GM12878 (cell line): ENCODE measurements around the gene COL23A1. TPM values are rescaled to one million over a fixed set of nuclear protein-coding genes. Genes with fewer than 3 reads are reported as not detected.

ENCODE experiments used
- ATAC-seq: fragments of 200-7000 bp; cut with Tn5 transposase; 3 replicates; pipeline ENCODE4 v1.9.1; 2020; ENCODE audit warnings: mild to moderate bottlenecking, moderate library complexity
- BruUV-seq: library from RNA; stranded (reverse); fragments of 400-500 nt; replicated peaks from 2 replicates; lab custom pipeline; 2021; lab: Mats Ljungman, UMichigan
- CTCF ChIA-PET: fragments of 300-600 bp; sonication (Branson Sonifier 250); formaldehyde crosslinking; extraction: SDS; loops from one replicate; lab custom pipeline; 2021; ENCODE audit warnings: inconsistent platforms; lab: Yijun Ruan, JAX
- POLR2A ChIA-PET: fragments of 350-600 bp; formaldehyde crosslinking; extraction: SDS; loops from one replicate; lab custom pipeline; 2021; ENCODE audit warnings: inconsistent platforms; lab: Charles Lee
- RAD21 ChIA-PET: fragments of 300-600 bp; sonication (Branson Sonifier 250); formaldehyde crosslinking; loops from one replicate; lab custom pipeline; 2023; ENCODE audit warnings: antibody characterized with exemption; ENCODE audit not compliant: unreplicated experiment; lab: Charles Lee
- SMC1A ChIA-PET: fragments of 300-600 bp; sonication (Branson Sonifier 250); formaldehyde crosslinking; loops from one replicate; lab custom pipeline; 2023; ENCODE audit not compliant: unreplicated experiment, uncharacterized antibody; lab: Charles Lee
- DNase-seq: peaks from one replicate; pipeline ENCODE4 v3.0.0-alpha.2; 2011; ENCODE audit warnings: low read depth, low spot score
- FAIRE-seq: peaks from 3 replicates; lab custom pipeline; 2011; peaks lifted over from hg19 to GRCh38; lab: Jason Lieb, UNC
- H2AFZ ChIP-seq: 2 replicates; pipeline ENCODE4 v1.6.0; 2011; ENCODE audit warnings: low read depth, low read length, control low read depth; ENCODE audit not compliant: control insufficient read depth
- H3K27ac ChIP-seq: 2 replicates; pipeline ENCODE4 v1.5.1; 2011; ENCODE audit warnings: control low read depth; ENCODE audit not compliant: control insufficient read depth, insufficient read depth
- H3K27me3 ChIP-seq, 2 experiments: replicated peaks in 1 of 2; 2 replicates each; pipeline versions ENCODE4 v1.6.0 to v1.6.1; 2011; ENCODE audit warnings: low read length in 1 of 2; ENCODE audit not compliant: control insufficient read depth in 2 of 2, insufficient read depth in 2 of 2
- H3K36me3 ChIP-seq, 2 experiments: 2 replicates each; pipeline ENCODE4 v1.5.1; 2011; ENCODE audit warnings: low read length in 1 of 2; ENCODE audit not compliant: control insufficient read depth in 2 of 2, insufficient read depth in 2 of 2
- H3K4me1 ChIP-seq: 2 replicates; pipeline ENCODE4 v1.6.1; 2011; ENCODE audit warnings: mild to moderate bottlenecking, low read length, moderate library complexity, mixed read lengths; ENCODE audit not compliant: control insufficient read depth, insufficient read depth
- H3K4me2 ChIP-seq: 2 replicates; pipeline ENCODE4 v1.6.0; 2011; ENCODE audit warnings: control low read depth; ENCODE audit not compliant: control insufficient read depth, insufficient read depth
- H3K4me3 ChIP-seq: fragments of 200-600 bp; sonication (generic); 2 replicates; pipeline ENCODE4 v1.5.1; 2016
- H3K79me2 ChIP-seq: 2 replicates; pipeline ENCODE4 v1.6.0; 2011; ENCODE audit warnings: low read length; ENCODE audit not compliant: control insufficient read depth, insufficient read depth
- H3K9ac ChIP-seq: 2 replicates; pipeline ENCODE4 v1.8.0; 2011; ENCODE audit warnings: low read length, control low read depth, mixed read lengths; ENCODE audit not compliant: control insufficient read depth, insufficient read depth
- H3K9me3 ChIP-seq: replicated peaks from 3 replicates; pipeline ENCODE4 v1.5.1; 2011; ENCODE audit warnings: mild to moderate bottlenecking, low read length; ENCODE audit not compliant: control insufficient read depth, insufficient read depth
- H4K20me1 ChIP-seq: 2 replicates; pipeline ENCODE4 v1.6.0; 2011; ENCODE audit not compliant: control insufficient read depth, insufficient read depth
- BHLHE40 ChIP-seq, 2 experiments: fragments of 450-650 bp in 1 of 2; IDR thresholded peaks; 2 replicates each; pipeline ENCODE4 v1.6.1; 2011 to 2017; ENCODE audit warnings: low read depth in 2 of 2, borderline replicate concordance in 1 of 2, improper control_type of control experiment in 1 of 2, low read length in 1 of 2, mild to moderate bottlenecking in 1 of 2
- CBFB ChIP-seq: IDR thresholded peaks from 2 replicates; pipeline ENCODE4 v1.6.1; 2016; ENCODE audit warnings: antibody characterized with exemption, low read depth
- CEBPB ChIP-seq, 2 experiments: fragments of 150-350 bp in 1 of 2; IDR thresholded peaks; 2 replicates each; pipeline ENCODE4 v1.6.1; 2012 to 2014; ENCODE audit warnings: low read depth in 2 of 2, low read length in 2 of 2, borderline replicate concordance in 1 of 2, inconsistent platforms in 1 of 2
- CEBPZ ChIP-seq: fragments of 150-350 bp; IDR thresholded peaks from 2 replicates; pipeline ENCODE4 v1.6.1; 2016; ENCODE audit warnings: low read depth, low read length
- CREB1 ChIP-seq: IDR thresholded peaks from 2 replicates; pipeline ENCODE4 v1.6.1; 2012; ENCODE audit warnings: low read depth, mild to moderate bottlenecking, inconsistent platforms
- E4F1 ChIP-seq: fragments of 450-650 bp; IDR thresholded peaks from 2 replicates; pipeline ENCODE4 v1.6.1; 2018; ENCODE audit warnings: borderline replicate concordance, mild to moderate bottlenecking; ENCODE audit not compliant: partially characterized antibody
- HSF1 ChIP-seq: fragments of 150-350 bp; IDR thresholded peaks from 2 replicates; pipeline ENCODE4 v1.6.1; 2014; ENCODE audit warnings: mild to moderate bottlenecking, low read depth, low read length
- NFIC ChIP-seq: IDR thresholded peaks from 2 replicates; pipeline ENCODE4 v1.6.1; 2012; ENCODE audit warnings: low read depth, mild to moderate bottlenecking, inconsistent platforms, low read length, moderate library complexity
- ZNF274 ChIP-seq: IDR thresholded peaks from one replicate; pipeline ENCODE4 v1.8.0; 2011; ENCODE audit not compliant: insufficient read length, insufficient read depth
- ZZZ3 ChIP-seq: IDR thresholded peaks from 2 replicates; pipeline ENCODE4 v1.6.1; 2011; ENCODE audit warnings: low read depth; ENCODE audit not compliant: control insufficient read depth, insufficient read length
- WGBS: methylation state at CpG from one replicate; pipeline ENCODE4 v1.1.6; 2016; ENCODE audit warnings: low lambda C conversion rate; ENCODE audit not compliant: insufficient replicate concordance, insufficient coverage; ENCODE audit errors: missing lambda C conversion rate; 5-methylcytosine and 5-hydroxymethylcytosine counted together
- in situ Hi-C: fragments of 300-500 bp; cut with MboI; formaldehyde crosslinking; loops from 9 replicates; pipeline ENCODE4 v1.14.3; 2018; ENCODE audit warnings: mixed read lengths
- intact Hi-C: fragments of 100-400 bp; cut with micrococcal nuclease; formaldehyde crosslinking; loops from one replicate; pipeline ENCODE4 v1.14.2; 2022; ENCODE audit not compliant: unreplicated experiment
- polyA plus RNA-seq, 11 experiments: library from polyadenylated mRNA; depleted of rRNA in 4 of 11; unstranded in 6 of 11; stranded (reverse) in 5 of 11; fragments of >200 nt; fragmentation: Nextera tagmentation in 4 of 11; fragmentation: Illumina TruSeq in 1 of 11; extraction: Ambion mirVana in 4 of 11; extraction: Trizol in 1 of 11; gene quantifications; 1 replicate in 1 of 11; 2 replicates in 10 of 11; pipeline versions ENCODE4 v1.2.1 to v1.2.3, GENCODE V29; 2011 to 2016; ENCODE audit warnings: inconsistent platforms in 2 of 11, missing spikeins in 2 of 11, low read depth in 1 of 11
- total RNA-seq, 4 experiments: library from RNA; depleted of rRNA in 3 of 4; stranded (reverse); fragments of >200 nt in 3 of 4; fragmentation: Illumina TruSeq in 1 of 4; extraction: Trizol in 1 of 4; gene quantifications; 2 replicates each; pipeline versions ENCODE4 v1.2.1 to v1.2.3, GENCODE V29; 2013 to 2021
- TF ChIP-seq, protein P1 (sequence below): fragments of 450-650 bp; IDR thresholded peaks from 2 replicates; pipeline ENCODE4 v1.6.1; 2017; ENCODE audit warnings: borderline replicate concordance

The COL23A1 gene
- total and polyA plus RNA-seq, 10 of the 15 experiments (the other 5 are each of a cell fraction or from before 2014, with no cell fraction given) = 0.03 to 0.83 (median 0.09) TPM; not detected in 5

DNA sequence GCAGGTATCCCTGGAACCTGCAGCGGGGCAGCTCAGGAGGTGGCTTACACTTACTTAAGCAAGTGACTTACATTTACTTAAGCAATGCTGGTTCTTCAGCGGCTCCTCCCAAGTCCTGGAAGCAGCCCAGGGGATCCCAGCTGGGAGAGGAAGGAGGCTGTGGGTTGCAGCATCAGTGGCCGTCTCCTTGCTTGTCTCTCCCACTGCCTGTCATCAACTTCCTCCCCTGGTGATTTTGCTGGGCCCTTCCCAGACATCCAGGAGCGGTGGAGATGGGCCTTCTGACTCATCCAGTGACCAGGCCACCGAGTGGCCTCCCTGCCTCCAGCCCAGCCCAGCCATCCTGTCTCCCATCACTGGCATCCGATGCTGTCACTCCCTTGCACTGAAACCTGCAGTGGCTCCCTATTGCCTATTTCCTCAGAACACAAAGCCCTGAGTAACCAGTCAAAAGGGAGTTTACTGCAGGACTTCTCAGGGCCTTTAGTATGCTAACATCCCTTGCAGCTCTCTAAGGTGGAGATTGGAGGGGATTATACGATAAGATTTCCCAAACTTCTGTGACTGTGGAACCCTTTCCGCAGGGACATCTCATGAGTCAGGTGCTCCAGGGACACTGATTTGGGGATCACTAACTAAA is 201.7 kb downstream of the COL23A1 start:
- H3K27me3 ChIP-seq = no peaks in the 10 kb centered on the region; a peak in 2 of 4 replicates
- FAIRE-seq (no peak), ATAC-seq (no peak), DNase-seq (no peak)
- CTCF ChIA-PET = no interaction called here
- H3K4me3 ChIP-seq = no peak overlapping the region
- RAD21 ChIA-PET = no interaction called here
- 39% methylated on average over 8 of the region's 8 CpGs for WGBS
- H2AFZ ChIP-seq = no peak overlapping the region
- H4K20me1 ChIP-seq = no peaks in the 10 kb centered on the region
- SMC1A ChIA-PET = no interaction called here
- no peak overlapping the region for H3K27ac ChIP-seq
- H3K9ac ChIP-seq = no peak overlapping the region
- intact Hi-C loops (no loop called here), in situ Hi-C loops (no loop called here)
- no peaks in the 10 kb centered on the region for H3K36me3 ChIP-seq
- no peaks in the 10 kb centered on the region for H3K79me2 ChIP-seq
- TF ChIP-seq, protein P1, sequence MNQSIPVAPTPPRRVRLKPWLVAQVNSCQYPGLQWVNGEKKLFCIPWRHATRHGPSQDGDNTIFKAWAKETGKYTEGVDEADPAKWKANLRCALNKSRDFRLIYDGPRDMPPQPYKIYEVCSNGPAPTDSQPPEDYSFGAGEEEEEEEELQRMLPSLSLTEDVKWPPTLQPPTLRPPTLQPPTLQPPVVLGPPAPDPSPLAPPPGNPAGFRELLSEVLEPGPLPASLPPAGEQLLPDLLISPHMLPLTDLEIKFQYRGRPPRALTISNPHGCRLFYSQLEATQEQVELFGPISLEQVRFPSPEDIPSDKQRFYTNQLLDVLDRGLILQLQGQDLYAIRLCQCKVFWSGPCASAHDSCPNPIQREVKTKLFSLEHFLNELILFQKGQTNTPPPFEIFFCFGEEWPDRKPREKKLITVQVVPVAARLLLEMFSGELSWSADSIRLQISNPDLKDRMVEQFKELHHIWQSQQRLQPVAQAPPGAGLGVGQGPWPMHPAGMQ = no peak
- TF ChIP-seq CREB1 = no peak
- TF ChIP-seq ZZZ3 = no peak
- no peak for TF ChIP-seq BHLHE40 (IDR thresholded peaks at IDR 0.05; ENCODE audit: borderline replicate concordance in 1 of 2, low read depth in 2 of 2, low read length in 1 of 2)
- no peak for TF ChIP-seq NFIC
- TF ChIP-seq CBFB = no peak
- TF ChIP-seq CEBPB (IDR thresholded peaks at IDR 0.05; ENCODE audit: borderline replicate concordance in 1 of 2, low read depth in 2 of 2, low read length in 2 of 2) = no peak
- no peak for TF ChIP-seq CEBPZ
- no peak for TF ChIP-seq E4F1
- no peak for TF ChIP-seq ZNF274
- no peak for TF ChIP-seq HSF1
- BruUV-seq = no TSS peak
- no peak overlapping the region for H3K4me2 ChIP-seq
- no peaks in the 10 kb centered on the region for H3K4me1 ChIP-seq
- POLR2A ChIA-PET = interaction anchor here (0.6 kb wide), 1 partner anchor 127 kb away, joined by 3 read pairs; no protein-coding TSS in a partner anchor
- H3K9me3 ChIP-seq = no peaks in the 10 kb centered on the region
